Fibroblast of villous mesenchyme (primary cell): ENCODE data around the gene ALKBH7. TPM values are rescaled to one million over a fixed set of nuclear protein-coding genes. Genes with fewer than 3 reads are reported as not detected.

ENCODE experiments used
- DNase-seq: peaks from one replicate; pipeline ENCODE4 v3.0.0-alpha.2; 2010; ENCODE audit warnings: low read depth
- H3K4me3 ChIP-seq: 2 replicates; pipeline ENCODE4 v1.5.1; 2011; ENCODE audit warnings: low read depth, mild to moderate bottlenecking, low read length
- small RNA-seq: library from RNA; depleted of rRNA; stranded (forward); fragments of <200 nt; gene quantifications from one replicate; pipeline ENCODE3, GENCODE V24; 2012
- total RNA-seq: library from RNA; depleted of rRNA; stranded (reverse); fragments of >200 nt; gene quantifications from 2 replicates; pipeline ENCODE4 v1.2.3, GENCODE V29; 2012
- TF ChIP-seq, protein P1 (sequence below): IDR thresholded peaks from 2 replicates; pipeline ENCODE4 v1.5.1; 2012; ENCODE audit warnings: low read depth, mild to moderate bottlenecking, low read length; ENCODE audit not compliant: insufficient read depth

The ALKBH7 gene
- total RNA-seq, 1 donor, result 35.4 TPM

DNA sequence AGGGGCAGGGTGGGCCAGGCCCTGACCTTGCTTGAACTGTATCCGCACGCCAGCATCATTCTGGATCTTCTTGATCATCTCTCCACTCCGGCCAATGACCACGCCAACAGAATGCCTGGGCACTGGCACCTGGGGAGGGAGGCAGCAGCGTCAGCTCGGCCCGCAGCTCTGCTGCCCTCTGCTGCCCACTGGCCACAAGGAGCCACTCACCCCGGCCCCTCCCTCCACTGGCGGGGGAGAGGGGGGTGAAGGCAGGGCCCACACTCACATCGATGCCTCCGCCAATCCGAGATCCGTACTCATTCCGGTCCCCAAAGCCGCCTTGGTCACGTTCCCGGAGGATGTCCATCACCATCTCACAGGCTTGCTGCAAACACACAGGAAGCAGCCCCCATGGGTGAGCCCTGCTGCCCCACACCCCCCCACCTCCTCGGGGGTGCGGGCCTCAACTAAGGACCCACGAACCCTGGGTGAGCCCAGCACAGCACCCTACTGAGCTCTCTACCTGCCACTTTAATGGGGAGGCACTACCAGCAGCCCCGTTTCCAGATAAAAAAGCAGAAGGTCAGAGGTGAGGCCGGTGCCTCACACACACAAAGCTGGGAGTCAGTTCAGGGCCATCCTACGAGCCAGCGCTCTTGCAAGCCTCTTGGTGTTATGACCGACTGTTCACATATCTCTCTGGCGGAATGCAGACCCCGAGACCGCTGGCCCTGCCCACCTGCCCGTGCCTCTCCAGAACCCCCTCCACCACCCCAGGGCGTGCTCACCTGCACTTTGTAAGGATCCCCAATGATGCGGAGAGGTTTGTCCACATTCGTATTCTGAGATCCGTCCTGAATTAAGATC lies 45.3 kb downstream of the ALKBH7 start:
- no peak overlapping the region for H3K4me3 ChIP-seq
- TF ChIP-seq, protein P1, sequence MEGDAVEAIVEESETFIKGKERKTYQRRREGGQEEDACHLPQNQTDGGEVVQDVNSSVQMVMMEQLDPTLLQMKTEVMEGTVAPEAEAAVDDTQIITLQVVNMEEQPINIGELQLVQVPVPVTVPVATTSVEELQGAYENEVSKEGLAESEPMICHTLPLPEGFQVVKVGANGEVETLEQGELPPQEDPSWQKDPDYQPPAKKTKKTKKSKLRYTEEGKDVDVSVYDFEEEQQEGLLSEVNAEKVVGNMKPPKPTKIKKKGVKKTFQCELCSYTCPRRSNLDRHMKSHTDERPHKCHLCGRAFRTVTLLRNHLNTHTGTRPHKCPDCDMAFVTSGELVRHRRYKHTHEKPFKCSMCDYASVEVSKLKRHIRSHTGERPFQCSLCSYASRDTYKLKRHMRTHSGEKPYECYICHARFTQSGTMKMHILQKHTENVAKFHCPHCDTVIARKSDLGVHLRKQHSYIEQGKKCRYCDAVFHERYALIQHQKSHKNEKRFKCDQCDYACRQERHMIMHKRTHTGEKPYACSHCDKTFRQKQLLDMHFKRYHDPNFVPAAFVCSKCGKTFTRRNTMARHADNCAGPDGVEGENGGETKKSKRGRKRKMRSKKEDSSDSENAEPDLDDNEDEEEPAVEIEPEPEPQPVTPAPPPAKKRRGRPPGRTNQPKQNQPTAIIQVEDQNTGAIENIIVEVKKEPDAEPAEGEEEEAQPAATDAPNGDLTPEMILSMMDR, result peak; percentile 45
- peak; percentile 17 for DNase-seq

DNA sequence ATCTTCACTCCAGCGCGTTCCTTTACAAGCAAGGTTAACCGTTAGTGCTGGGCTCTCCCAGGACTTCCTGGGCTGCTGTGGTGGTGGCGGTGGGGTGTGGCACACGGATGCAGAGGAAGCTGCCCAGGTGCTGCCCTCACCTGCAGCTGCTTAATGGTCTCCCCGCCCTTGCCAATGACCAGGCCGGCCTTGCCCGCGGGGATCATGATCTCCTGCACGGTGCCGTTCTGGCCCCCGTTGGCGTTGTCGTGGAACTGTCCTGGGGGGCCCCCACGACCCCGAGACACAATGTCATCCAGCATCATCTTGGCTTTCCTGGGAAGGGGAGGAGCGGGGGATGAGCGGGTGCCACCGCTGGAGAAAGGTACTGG lies 46.0 kb downstream of the ALKBH7 start:
- DNase-seq, result no peak
- no peak overlapping the region for H3K4me3 ChIP-seq
- TF ChIP-seq, protein P1, result no peak

DNA sequence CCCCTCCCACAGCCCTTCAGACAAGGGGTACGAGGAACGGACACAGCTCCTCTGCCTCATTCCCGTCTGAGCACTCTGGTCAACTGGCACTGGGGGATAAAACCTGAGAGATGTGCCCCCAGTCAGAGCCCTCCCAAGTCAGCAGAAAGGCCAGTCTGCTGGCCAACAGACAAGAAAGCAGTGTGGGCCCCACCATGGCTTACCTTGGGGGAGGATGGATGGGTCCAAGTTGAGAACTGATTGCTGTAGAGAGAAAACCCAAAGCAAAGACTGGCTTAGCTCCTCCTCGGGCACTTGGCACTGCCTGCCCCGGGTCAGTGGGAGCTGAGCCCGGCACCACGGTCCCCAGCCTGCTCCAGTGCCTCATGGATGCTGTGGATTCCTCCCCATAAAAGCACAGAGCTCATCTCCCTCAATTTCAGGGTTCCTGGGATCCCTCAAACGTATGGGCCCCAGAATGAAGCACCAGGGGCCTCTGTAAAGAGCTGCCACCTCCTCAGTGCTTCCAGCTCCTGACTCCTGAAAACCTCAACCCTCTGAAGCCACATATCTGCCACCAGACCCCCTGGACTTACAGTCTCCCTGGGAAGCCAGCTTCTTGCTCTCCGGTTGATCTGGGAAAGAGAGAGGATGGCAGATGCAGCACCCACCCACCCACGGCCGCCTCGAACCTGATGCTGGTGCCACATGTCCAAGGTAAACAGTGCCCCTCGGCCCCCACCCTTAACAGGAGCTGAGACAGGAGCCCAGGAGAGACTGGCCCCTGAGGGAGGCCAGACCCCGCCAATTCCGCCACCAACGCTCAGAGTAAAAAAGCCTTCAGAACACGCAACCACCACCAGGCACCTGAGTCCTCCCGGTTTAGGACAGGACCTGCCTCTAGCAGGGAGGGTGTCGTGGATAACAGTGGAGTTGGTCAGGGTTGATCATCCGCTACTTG lies 48.8 kb downstream of the ALKBH7 start:
- DNase-seq, result no peak
- TF ChIP-seq, protein P1, result no peak
- no peak overlapping the region for H3K4me3 ChIP-seq

DNA sequence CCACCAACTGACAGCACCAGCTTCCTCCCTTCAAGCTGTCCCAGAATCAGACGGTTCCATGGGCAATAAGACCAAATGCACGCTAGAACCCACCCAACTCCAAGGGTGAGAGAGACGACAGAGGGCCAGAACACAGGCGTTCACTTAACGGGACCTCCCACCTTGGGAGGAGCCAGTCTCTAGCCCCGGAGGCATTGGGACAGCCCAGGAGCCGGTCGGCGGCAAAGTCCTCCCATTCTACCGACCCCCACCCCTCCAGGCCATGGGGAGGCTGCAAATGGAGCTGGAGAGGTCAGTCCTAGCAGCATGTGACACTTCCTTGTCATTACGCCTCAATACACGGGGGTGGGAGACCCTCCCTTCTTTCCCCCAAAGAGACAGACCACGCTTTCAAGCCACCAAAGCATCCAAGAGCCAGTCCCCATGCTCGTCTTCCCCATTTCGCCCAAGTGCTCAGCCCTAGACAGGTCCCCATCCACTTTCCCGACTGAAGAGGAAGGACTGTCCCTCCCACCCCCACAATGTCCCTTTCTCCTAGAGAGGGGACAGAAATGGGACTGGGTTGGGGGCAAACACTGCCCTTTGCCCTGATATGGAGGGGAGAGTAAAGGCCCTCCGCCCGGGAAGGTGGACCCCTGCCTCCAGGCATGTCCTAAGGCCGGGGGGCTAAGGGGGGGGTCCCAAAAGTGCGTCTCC lies 51.1 kb downstream of the ALKBH7 start:
- TF ChIP-seq, protein P1, result no peak
- DNase-seq, result peak; percentile 55
- peak overlapping the region; percentile 96 for H3K4me3 ChIP-seq

DNA sequence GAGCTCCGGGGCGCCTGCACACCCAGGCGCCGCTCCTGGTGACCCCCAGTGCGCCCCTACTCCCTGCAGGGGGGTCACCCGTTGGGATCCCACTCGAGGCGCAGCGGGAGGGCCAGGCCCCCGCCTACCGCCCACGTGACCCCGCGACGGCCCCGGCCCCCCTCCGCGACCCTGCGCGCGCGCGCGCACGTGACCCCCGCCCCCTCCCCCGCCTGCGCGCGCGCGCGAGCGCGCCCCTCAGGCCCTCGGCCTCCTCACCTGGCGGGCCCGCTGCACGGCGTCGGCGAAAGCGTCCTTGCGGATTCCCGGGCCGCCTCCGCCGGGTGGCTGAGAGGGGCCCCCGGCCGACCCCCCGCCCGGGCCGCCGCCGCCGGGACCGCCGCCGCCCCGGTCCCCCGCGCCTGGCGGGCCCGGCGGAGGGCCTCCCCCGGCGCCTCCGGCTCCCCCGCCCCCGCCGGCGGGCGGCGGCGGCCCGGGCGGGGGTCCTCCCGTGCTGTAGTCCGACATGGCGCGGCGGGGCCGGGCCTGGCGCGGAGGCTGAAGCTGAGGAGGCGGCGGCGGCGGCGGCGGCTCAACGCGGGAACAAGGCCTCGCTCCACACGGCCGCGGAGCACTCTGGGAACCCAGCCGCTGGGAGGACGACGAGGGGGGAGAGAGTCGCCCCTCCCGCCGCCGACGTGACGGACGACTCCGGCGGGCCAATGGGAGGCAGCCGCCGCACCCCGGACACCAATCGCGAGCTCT lies 51.8 kb downstream of the ALKBH7 start, which contains the start of gene KHSRP:
TSS of gene KHSRP (minus strand) at position 617 of the 744 bp plus-strand sequence. CDS start at position 507, 110 bp downstream.
- H3K4me3 ChIP-seq, result peak within 1 kb of the TSS; percentile 96
- TF ChIP-seq, protein P1, result no peak
- no peak for DNase-seq

Small RNA genes lying within 50 kb of the gene (small RNA-seq; reads per million reads assigned to genes)
- gene MIR6790 (not detected), gene MIR6885 (not detected)

Other genes starting within 250 kb of the ALKBH7 start
- gene ACSBG2, start 237.1 kb upstream of the ALKBH7 start, total RNA-seq, result not detected in 2 replicates
- gene MLLT1, start 92.8 kb upstream of the ALKBH7 start, total RNA-seq, result 11.9 and 12.5 TPM in 2 replicates
- not detected in 2 replicates for gene ACER1, start 39.2 kb upstream of the ALKBH7 start, total RNA-seq
- 35.4 and 38.3 TPM in 2 replicates for gene CLPP, start 11.3 kb upstream of the ALKBH7 start, total RNA-seq
- 0.97 and 1.7 TPM in 2 replicates for gene PSPN, start 3.1 kb downstream of the ALKBH7 start, total RNA-seq
- 36.1 and 42.7 TPM in 2 replicates for gene GTF2F1, start 20.4 kb downstream of the ALKBH7 start, total RNA-seq
- gene KHSRP, start 52.0 kb downstream of the ALKBH7 start, total RNA-seq, result 91.8 and 118 TPM in 2 replicates
- gene SLC25A41, start 61.0 kb downstream of the ALKBH7 start, total RNA-seq, result not detected in 2 replicates
- 22.9 and 33.2 TPM in 2 replicates for gene SLC25A23, start 87.0 kb downstream of the ALKBH7 start, total RNA-seq
- gene CRB3, start 91.5 kb downstream of the ALKBH7 start, total RNA-seq, result 0.43 TPM in 1 of 2 replicates, not detected in the other
- not detected in 2 replicates for gene DENND1C, start 109.0 kb downstream of the ALKBH7 start, total RNA-seq
- not detected in 2 replicates for gene TUBB4A, start 129.5 kb downstream of the ALKBH7 start, total RNA-seq
- gene TNFSF9, start 158.2 kb downstream of the ALKBH7 start, total RNA-seq, result 0.32 TPM in 1 of 2 replicates, not detected in the other
- not detected in 2 replicates for gene CD70, start 218.4 kb downstream of the ALKBH7 start, total RNA-seq